Measurements from ENCODE around the gene TLK2.
"Not testable (repeated sequence)": the region's sequence is repeated elsewhere in the genome, so short reads cannot be mapped to it uniquely, and the experiment has no call there.

The TLK2 gene

GRCh38 chr17:62591333-62591732 lies 112.7 kb downstream of the TLK2 start:
- DNase-seq (ENCODE audit: extremely low read depth, insufficient read length): no peak
- H3K36me3 ChIP-seq (ENCODE audit: control insufficient read depth, insufficient read depth, low read length): peaks cover 17% of the 10 kb centered on the region
- H3K27me3 ChIP-seq (replicated peaks; ENCODE audit: control insufficient read depth, insufficient read depth, low read length): no peaks in the 10 kb centered on the region
- no peak overlapping the region for H3K4me3 ChIP-seq (replicated peaks; ENCODE audit: low read depth, low read length)
- no peak for TF ChIP-seq CTCF (IDR thresholded peaks at IDR 0.05; ENCODE audit: insufficient read depth, low read length, poor library complexity, severe bottlenecking)

GRCh38 chr17:62591822-62592221 lies 113.2 kb downstream of the TLK2 start:
- not testable (repeated sequence) for DNase-seq (ENCODE audit: extremely low read depth, insufficient read length); H3K27me3 ChIP-seq (replicated peaks; ENCODE audit: control insufficient read depth, insufficient read depth, low read length); H3K4me3 ChIP-seq (replicated peaks; ENCODE audit: low read depth, low read length)
- peaks cover 16% of the 10 kb centered on the region for H3K36me3 ChIP-seq (ENCODE audit: control insufficient read depth, insufficient read depth, low read length)

GRCh38 chr17:62592341-62593099 lies 113.9 kb downstream of the TLK2 start:
- H3K27me3 ChIP-seq (replicated peaks; ENCODE audit: control insufficient read depth, insufficient read depth, low read length): no peaks in the 10 kb centered on the region
- DNase-seq (ENCODE audit: extremely low read depth, insufficient read length): no peak
- H3K36me3 ChIP-seq (ENCODE audit: control insufficient read depth, insufficient read depth, low read length): peaks cover 11% of the 10 kb centered on the region
- no peak for TF ChIP-seq CTCF (IDR thresholded peaks at IDR 0.05; ENCODE audit: insufficient read depth, low read length, poor library complexity, severe bottlenecking)
- H3K4me3 ChIP-seq (replicated peaks; ENCODE audit: low read depth, low read length): no peak overlapping the region

- TF ChIP-seq CTCF (IDR thresholded peaks at IDR 0.05; ENCODE audit: insufficient read depth, low read length, poor library complexity, severe bottlenecking): no peak
- no peak overlapping the region for H3K4me3 ChIP-seq (replicated peaks; ENCODE audit: low read depth, low read length)
- no peak for DNase-seq (ENCODE audit: extremely low read depth, insufficient read length)
- H3K27me3 ChIP-seq (replicated peaks; ENCODE audit: control insufficient read depth, insufficient read depth, low read length): no peaks in the 10 kb centered on the region
- H3K36me3 ChIP-seq (ENCODE audit: control insufficient read depth, insufficient read depth, low read length): peaks cover 9% of the 10 kb centered on the region
Observed at GRCh38 chr17:62595484-62595883, 116.9 kb downstream of the TLK2 start.

- H3K36me3 ChIP-seq (ENCODE audit: control insufficient read depth, insufficient read depth, low read length): peaks cover 9% of the 10 kb centered on the region
- TF ChIP-seq CTCF (IDR thresholded peaks at IDR 0.05; ENCODE audit: insufficient read depth, low read length, poor library complexity, severe bottlenecking): no peak
- no peaks in the 10 kb centered on the region for H3K27me3 ChIP-seq (replicated peaks; ENCODE audit: control insufficient read depth, insufficient read depth, low read length)
- H3K4me3 ChIP-seq (replicated peaks; ENCODE audit: low read depth, low read length): no peak overlapping the region
- no peak for DNase-seq (ENCODE audit: extremely low read depth, insufficient read length)
Observed at GRCh38 chr17:62596662-62597061, 118.0 kb downstream of the TLK2 start.

GRCh38 chr17:62597150-62597549 lies 118.5 kb downstream of the TLK2 start:
- Histone ChIP-seq H3K4me3 (replicated peaks; ENCODE audit: low read depth, low read length) (no peak overlapping the region), H3K27me3 (replicated peaks; ENCODE audit: control insufficient read depth, insufficient read depth, low read length) (no peaks in the 10 kb centered on the region), H3K36me3 (ENCODE audit: control insufficient read depth, insufficient read depth, low read length) (peaks cover 10% of the 10 kb centered on the region)
- DNase-seq (ENCODE audit: extremely low read depth, insufficient read length): no peak
- no peak for TF ChIP-seq CTCF (IDR thresholded peaks at IDR 0.05; ENCODE audit: insufficient read depth, low read length, poor library complexity, severe bottlenecking)
